Breast epithelium (tissue), 4 donors: ENCODE measurements around the gene EAPP. TPM values are rescaled to one million over a fixed set of nuclear protein-coding genes. Genes with fewer than 3 reads are reported as not detected.
"Not testable (repeated sequence)": the region's sequence is repeated elsewhere in the genome, so short reads cannot be mapped to it uniquely, and the experiment has no call there.

Experiments
- DNase-seq, 2 donors: peaks; one replicate each; pipeline ENCODE4 v3.0.0-alpha.2; 2019; ENCODE audit warnings: low spot score in 2 of 2
- H3K27ac ChIP-seq, 2 donors: fragments of 200-600 bp; sonication (generic) in 1 of 2; one replicate each; pipeline ENCODE4 v1.5.1; 2016 to 2019; ENCODE audit warnings: mild to moderate bottlenecking in 1 of 2
- H3K27me3 ChIP-seq, 2 donors: fragments of 200-600 bp; sonication (generic) in 1 of 2; one replicate each; pipeline versions ENCODE4 v1.5.1 to v1.6.0; 2017 to 2019; ENCODE audit warnings: control low read depth in 1 of 2, mild to moderate bottlenecking in 1 of 2
- H3K36me3 ChIP-seq: fragments of 200-600 bp; one replicate; pipeline ENCODE4 v1.5.1; 2019
- H3K4me1 ChIP-seq, 2 donors: fragments of 200-600 bp; sonication (generic); one replicate each; pipeline ENCODE4 v1.5.1; 2016 to 2019; ENCODE audit warnings: control low read depth in 1 of 2
- H3K4me3 ChIP-seq, 3 donors: fragments of 200-600 bp; sonication (generic); 1 replicate in 2 of 3; 2 replicates in 1 of 3; pipeline ENCODE4 v1.5.1; 2016 to 2019; ENCODE audit warnings: mild to moderate bottlenecking in 3 of 3, moderate library complexity in 2 of 3
- H3K9me3 ChIP-seq, 2 donors: fragments of 200-600 bp; sonication (generic) in 1 of 2; one replicate each; pipeline ENCODE4 v1.5.1; 2016 to 2019; ENCODE audit warnings: control low read depth in 1 of 2
- CTCF ChIP-seq, 3 donors: fragments of 450-650 bp; IDR thresholded peaks; one replicate each; pipeline ENCODE4 v1.5.1; 2016 to 2017; ENCODE audit warnings: antibody characterized with exemption in 3 of 3, mild to moderate bottlenecking in 3 of 3, moderate library complexity in 3 of 3
- POLR2A ChIP-seq: fragments of 450-650 bp; IDR thresholded peaks from one replicate; pipeline ENCODE4 v1.6.1; 2016; ENCODE audit warnings: antibody characterized with exemption, mild to moderate bottlenecking, moderate library complexity
- POLR2AphosphoS5 ChIP-seq, 3 donors: sonication (generic); formaldehyde crosslinking; IDR thresholded peaks; one replicate each; pipeline ENCODE4 v1.6.1; 2017; ENCODE audit warnings: antibody characterized with exemption in 3 of 3
- intact Hi-C: fragments of 100-400 bp; cut with DNase I; formaldehyde crosslinking; loops from one replicate; pipeline ENCODE4 v1.15.1; 2023; ENCODE audit warnings: low total_unique reads
- total RNA-seq, 3 donors: library from RNA; depleted of rRNA; stranded (reverse); fragments of >200 nt; gene quantifications; one replicate each; pipeline ENCODE4 v1.1.0, GENCODE V29; 2016

Gene EAPP
- total RNA-seq, 3 donors from 2014 or later, result 43.3 to 81.2 (median 43.8) TPM

GRCh38 chr14:34522496-34522895, 17.0 kb downstream of the EAPP start:
- no peak for TF ChIP-seq CTCF (IDR thresholded peaks at IDR 0.05)
- TF ChIP-seq POLR2AphosphoS5 (IDR thresholded peaks at IDR 0.05), result no peak
- intact Hi-C loops, result no loop called here

DNA sequence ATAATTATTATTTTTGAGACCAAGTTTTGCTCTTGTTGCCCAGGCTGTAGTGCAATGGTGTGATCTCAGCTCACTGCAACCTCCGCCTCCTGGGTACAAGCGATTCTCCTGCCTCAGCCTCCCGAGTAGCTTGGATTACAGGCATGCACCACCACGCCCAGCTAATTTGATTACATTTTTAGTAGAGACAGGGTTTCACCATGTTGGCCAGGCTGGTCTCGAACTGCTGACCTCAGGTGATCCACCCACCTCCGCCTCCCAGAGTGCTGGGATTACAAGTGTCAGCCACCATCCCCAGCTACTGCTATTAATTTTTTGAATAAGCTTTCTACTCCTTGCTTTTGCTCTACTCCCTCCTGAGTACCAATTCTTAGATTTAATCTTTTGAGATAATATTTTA, 18.4 kb downstream of the EAPP start:
- H3K4me3 ChIP-seq, intact Hi-C loops, H3K9me3 ChIP-seq, H3K27ac ChIP-seq, DNase-seq, H3K4me1 ChIP-seq, H3K36me3 ChIP-seq, H3K27me3 ChIP-seq: not testable (repeated sequence)

More at GRCh38 chr14:34522496-34522895, 17.0 kb downstream of the EAPP start:
- Histone ChIP-seq H3K27me3 (no peaks in the 10 kb centered on the region), H3K4me1 (no peaks in the 10 kb centered on the region), H3K27ac (peak overlapping the region in 1 of 2 donors; percentile 36), H3K36me3 (no peaks in the 10 kb centered on the region), H3K4me3 (no peak overlapping the region), H3K9me3 (no peaks in the 10 kb centered on the region)
- no peak for DNase-seq

DNA sequence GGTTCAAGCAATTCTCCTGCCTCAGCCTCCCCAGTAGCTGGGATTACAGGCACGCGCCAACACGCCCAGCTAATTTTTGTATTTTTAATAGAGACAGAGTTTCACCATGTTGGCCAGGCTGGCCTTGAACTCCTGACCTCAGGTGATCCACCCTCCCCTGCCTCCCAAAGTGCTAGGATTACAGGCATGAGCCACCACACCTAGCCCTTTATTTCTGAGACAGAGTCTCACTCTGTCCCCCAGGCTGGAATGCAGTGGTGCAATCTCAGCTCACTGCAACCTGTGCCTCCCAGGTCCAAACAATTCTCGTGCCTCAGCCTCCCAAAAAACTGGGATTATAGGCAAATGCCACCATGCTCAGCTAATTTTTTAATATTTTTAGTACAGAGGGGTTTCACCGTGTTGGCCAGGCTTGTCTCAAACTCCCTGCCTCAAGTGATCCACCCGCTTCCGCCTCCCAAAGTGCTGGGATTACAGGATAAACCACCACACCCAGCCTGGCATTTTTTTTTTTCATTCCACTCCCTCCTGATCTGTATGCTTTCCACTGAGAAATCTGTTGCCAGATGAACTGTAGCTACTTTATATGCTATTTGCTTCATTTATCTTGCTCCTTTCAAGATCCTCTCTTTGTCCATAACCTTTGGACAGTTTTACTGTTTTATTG, 19.1 kb downstream of the EAPP start:
- H3K27me3 ChIP-seq, intact Hi-C loops, H3K27ac ChIP-seq, DNase-seq, H3K36me3 ChIP-seq, H3K4me1 ChIP-seq, H3K4me3 ChIP-seq, H3K9me3 ChIP-seq: not testable (repeated sequence)

DNA sequence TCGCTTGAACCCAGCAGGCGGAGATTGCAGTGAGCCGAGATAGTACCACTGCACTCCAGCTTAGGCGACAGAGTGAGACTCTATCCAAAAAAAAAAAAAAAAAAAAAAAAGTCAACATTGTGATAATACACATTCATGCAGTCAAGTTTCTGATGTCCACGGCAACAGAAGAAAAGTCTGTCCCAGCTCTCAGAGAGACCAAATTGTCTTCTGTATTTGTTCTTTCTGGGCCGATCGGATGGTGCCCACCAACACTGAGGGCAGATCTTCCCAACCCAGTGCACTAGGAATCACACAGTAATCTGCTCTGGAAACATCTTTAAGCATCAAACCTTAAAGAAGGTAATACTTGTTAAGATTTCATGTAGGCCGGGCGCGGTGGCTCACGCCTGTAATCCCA, 31.6 kb downstream of the EAPP start:
- Histone ChIP-seq H3K27me3 (no peaks in the 10 kb centered on the region), H3K4me1 (no peaks in the 10 kb centered on the region), H3K36me3 (no peaks in the 10 kb centered on the region), H3K4me3 (no peak overlapping the region), H3K27ac (no peak overlapping the region), H3K9me3 (no peaks in the 10 kb centered on the region)
- DNase-seq, result no peak
- TF ChIP-seq POLR2A, result no peak
- no peak for TF ChIP-seq POLR2AphosphoS5 (IDR thresholded peaks at IDR 0.05)
- TF ChIP-seq CTCF (IDR thresholded peaks at IDR 0.05), result no peak
- intact Hi-C loops, result no loop called here

GRCh38 chr14:34507459-34507858, 32.0 kb downstream of the EAPP start:
- intact Hi-C loops, result no loop called here
- TF ChIP-seq CTCF (IDR thresholded peaks at IDR 0.05) (no peak), POLR2A (no peak), POLR2AphosphoS5 (IDR thresholded peaks at IDR 0.05) (no peak)
- Histone ChIP-seq H3K4me3 (no peak overlapping the region), H3K27me3 (no peaks in the 10 kb centered on the region), H3K4me1 (no peaks in the 10 kb centered on the region), H3K36me3 (no peaks in the 10 kb centered on the region), H3K27ac (no peak overlapping the region), H3K9me3 (no peaks in the 10 kb centered on the region)
- DNase-seq, result no peak

GRCh38 chr14:34505124-34505491, 34.4 kb downstream of the EAPP start:
- H3K27ac ChIP-seq, intact Hi-C loops, H3K27me3 ChIP-seq, H3K9me3 ChIP-seq, DNase-seq, H3K4me1 ChIP-seq, H3K4me3 ChIP-seq, H3K36me3 ChIP-seq: not testable (repeated sequence)

- not testable (repeated sequence) for H3K27ac ChIP-seq, H3K9me3 ChIP-seq, H3K27me3 ChIP-seq, H3K36me3 ChIP-seq, DNase-seq, H3K4me1 ChIP-seq, H3K4me3 ChIP-seq
- intact Hi-C loops, result loop anchor here (5.0 kb wide), 1 partner anchor 848 kb away; no protein-coding TSS in a partner anchor
Measured at GRCh38 chr14:34504027-34504426, 35.5 kb downstream of the EAPP start.
